A673 (cell line): ENCODE data around the gene NOD1.

Source experiments
- CTCF ChIP-seq: fragments of 300-800, 200-600 bp; sonication (generic); conservative IDR thresholded peaks from 2 replicates; pipeline ENCODE4 v1.5.1; 2017; ENCODE audit warnings: low read depth, mild to moderate bottlenecking, antibody characterized with exemption, low read length, moderate library complexity, mixed read lengths
- EZH2 ChIP-seq: fragments of 200-600 bp; sonication (generic); IDR thresholded peaks from 2 replicates; pipeline ENCODE4 v1.6.1; 2017; ENCODE audit warnings: borderline replicate concordance, low read depth, mild to moderate bottlenecking, mixed read lengths, antibody characterized with exemption, low read length; ENCODE audit not compliant: poor library complexity, severe bottlenecking

- TF ChIP-seq CTCF (no peak), EZH2 (no peak)
Measured at GRCh38 chr7:30487371-30487770, 8.8 kb upstream of the NOD1 start.
